Liver (tissue), 9 donors: ENCODE results near the gene SEC31A. TPM values are rescaled to one million over a fixed set of nuclear protein-coding genes. Genes with fewer than 3 reads are reported as not detected.

Experiments used
- DNase-seq: peaks from one replicate; pipeline ENCODE4 v3.0.0-alpha.2; 2017; ENCODE audit warnings: low spot score
- H3K27ac ChIP-seq, 2 donors: one replicate each; pipeline ENCODE4 v1.7.0; 2013; ENCODE audit warnings: inconsistent platforms in 2 of 2, low read length in 2 of 2, control low read depth in 1 of 2, low read depth in 1 of 2, mild to moderate bottlenecking in 1 of 2
- H3K27me3 ChIP-seq, 4 donors: one replicate each; pipeline versions ENCODE4 v1.6.1 to v1.7.0; 2013; ENCODE audit warnings: low read length in 3 of 4, inconsistent platforms in 1 of 4, mild to moderate bottlenecking in 1 of 4, moderate library complexity in 1 of 4; ENCODE audit not compliant: control insufficient read depth in 4 of 4, insufficient read depth in 4 of 4
- H3K36me3 ChIP-seq, 4 donors: one replicate each; pipeline versions ENCODE4 v1.6.1 to v1.7.0; 2013; ENCODE audit warnings: low read length in 3 of 4, mild to moderate bottlenecking in 3 of 4, low read depth in 1 of 4, moderate library complexity in 1 of 4; ENCODE audit not compliant: control insufficient read depth in 4 of 4, insufficient read depth in 3 of 4
- H3K4me1 ChIP-seq, 4 donors: one replicate each; pipeline versions ENCODE4 v1.6.1 to v1.7.0; 2013; ENCODE audit warnings: low read length in 3 of 4, mild to moderate bottlenecking in 3 of 4, moderate library complexity in 1 of 4; ENCODE audit not compliant: control insufficient read depth in 4 of 4, insufficient read depth in 4 of 4
- H3K4me3 ChIP-seq, 3 donors: one replicate each; pipeline versions ENCODE4 v1.6.1 to v1.7.0; 2013; ENCODE audit warnings: low read length in 3 of 3, control low read depth in 1 of 3, low read depth in 1 of 3, mild to moderate bottlenecking in 1 of 3
- H3K9ac ChIP-seq, 2 donors: one replicate each; pipeline ENCODE4 v1.7.0; 2013; ENCODE audit warnings: low read length in 2 of 2, mild to moderate bottlenecking in 2 of 2, moderate library complexity in 2 of 2, control low read depth in 1 of 2, low read depth in 1 of 2
- H3K9me3 ChIP-seq, 4 donors: one replicate each; pipeline versions ENCODE4 v1.6.1 to v1.7.0; 2013; ENCODE audit warnings: low read length in 3 of 4; ENCODE audit not compliant: control insufficient read depth in 4 of 4
- ATF3 ChIP-seq: IDR thresholded peaks from 2 replicates; pipeline ENCODE4 v1.6.1; 2016; ENCODE audit warnings: antibody characterized with exemption
- EGR1 ChIP-seq, 2 donors: IDR thresholded peaks; 2 replicates each; pipeline ENCODE4 v1.6.1; 2016 to 2018; ENCODE audit warnings: antibody characterized with exemption in 2 of 2, low read depth in 2 of 2
- FOXA1 ChIP-seq: IDR thresholded peaks from 2 replicates; pipeline ENCODE4 v1.6.1; 2016; ENCODE audit warnings: antibody characterized with exemption
- FOXA2 ChIP-seq: IDR thresholded peaks from 2 replicates; pipeline ENCODE4 v1.6.1; 2016; ENCODE audit warnings: antibody characterized with exemption
- GABPA ChIP-seq, 2 donors: IDR thresholded peaks in 1 of 2; conservative IDR thresholded peaks in 1 of 2; 2 replicates each; pipeline ENCODE4 v1.6.1; 2016; ENCODE audit warnings: antibody characterized with exemption in 2 of 2, mild to moderate bottlenecking in 1 of 2, moderate library complexity in 1 of 2
- HNF4A ChIP-seq, 2 donors: conservative IDR thresholded peaks; 2 replicates each; pipeline ENCODE4 v1.6.1; 2016; ENCODE audit warnings: antibody characterized with exemption in 2 of 2, mild to moderate bottlenecking in 2 of 2
- HNF4G ChIP-seq: IDR thresholded peaks from 2 replicates; pipeline ENCODE4 v1.6.1; 2016; ENCODE audit warnings: antibody characterized with exemption
- JUND ChIP-seq, 2 donors: IDR thresholded peaks; 2 replicates each; pipeline ENCODE4 v1.6.1; 2016; ENCODE audit warnings: antibody characterized with exemption in 2 of 2
- NR2F2 ChIP-seq: IDR thresholded peaks from 2 replicates; pipeline ENCODE4 v1.6.1; 2016; ENCODE audit warnings: antibody characterized with exemption
- RAD21 ChIP-seq, 2 donors: IDR thresholded peaks; 2 replicates each; pipeline ENCODE4 v1.6.1; 2016; ENCODE audit warnings: antibody characterized with exemption in 2 of 2, mild to moderate bottlenecking in 2 of 2
- REST ChIP-seq: IDR thresholded peaks from 2 replicates; pipeline ENCODE4 v1.6.1; 2016; ENCODE audit warnings: antibody characterized with exemption, mild to moderate bottlenecking
- RXRA ChIP-seq, 2 donors: IDR thresholded peaks; 2 replicates each; pipeline ENCODE4 v1.6.1; 2017 to 2018; ENCODE audit warnings: antibody characterized with exemption in 2 of 2, mild to moderate bottlenecking in 1 of 2
- SP1 ChIP-seq: IDR thresholded peaks from 2 replicates; pipeline ENCODE4 v1.6.1; 2018; ENCODE audit warnings: antibody characterized with exemption, mild to moderate bottlenecking
- TAF1 ChIP-seq: conservative IDR thresholded peaks from 2 replicates; pipeline ENCODE4 v1.6.1; 2016; ENCODE audit warnings: antibody characterized with exemption, mild to moderate bottlenecking
- YY1 ChIP-seq: IDR thresholded peaks from 2 replicates; pipeline ENCODE4 v1.6.1; 2016; ENCODE audit warnings: antibody characterized with exemption, mild to moderate bottlenecking
- WGBS: extraction: QIAGEN DNeasy Blood & Tissue Kit; methylation state at CpG from one replicate; pipeline ENCODE4 v1.1.7; 2013; 5-methylcytosine and 5-hydroxymethylcytosine counted together
- polyA plus RNA-seq, 2 donors: library from polyadenylated mRNA; stranded (reverse) in 1 of 2; unstranded in 1 of 2; fragments of 200-250 nt in 1 of 2; fragments of >200 nt in 1 of 2; fragmentation: Nextera tagmentation in 1 of 2; extraction: Ambion mirVana in 1 of 2; gene quantifications; one replicate each; pipeline versions ENCODE4 v1.2.1 to v1.2.3, GENCODE V29; 2013 to 2015
- total RNA-seq, 2 donors: library from RNA; depleted of rRNA; stranded (reverse); fragments of >200 nt; gene quantifications; one replicate each; pipeline ENCODE4 v1.2.3, GENCODE V29; 2014
- TF ChIP-seq, protein P1 (sequence below): IDR thresholded peaks from 2 replicates; pipeline ENCODE4 v1.6.1; 2016; ENCODE audit warnings: antibody characterized with exemption
- TF ChIP-seq, protein P2 (sequence below): IDR thresholded peaks from 2 replicates; pipeline ENCODE4 v1.6.1; 2016; ENCODE audit warnings: antibody characterized with exemption
- TF ChIP-seq, protein P3 (sequence below): fragments of 150-350 bp; IDR thresholded peaks from 2 replicates; pipeline ENCODE4 v1.5.1; 2017; ENCODE audit warnings: improper control_type of control experiment, low read depth, low read length; ENCODE audit not compliant: missing input control
- donor health status: healthy.
- donor health status: healthy.
- donor health status: healthy.
- donor health status: healthy.
- donor health status: healthy.

Gene SEC31A
- total and polyA plus RNA-seq, 4 donors: 79.9 to 204 (median 88.9) TPM

GRCh38 chr4:82811838-82812341 lies 79.1 kb downstream of the SEC31A start:
- Histone ChIP-seq H3K36me3 (peaks cover 0 to 1% (median 0%) of the 10 kb centered on the region in 4 donors), H3K4me3 (no peak overlapping the region), H3K4me1 (peaks cover 0 to 6% (median 6%) of the 10 kb centered on the region in 4 donors), H3K9me3 (no peaks in the 10 kb centered on the region), H3K9ac (no peak overlapping the region), H3K27ac (peak overlapping the region; percentile 32 to 41), H3K27me3 (no peaks in the 10 kb centered on the region)
- TF ChIP-seq, protein P1, sequence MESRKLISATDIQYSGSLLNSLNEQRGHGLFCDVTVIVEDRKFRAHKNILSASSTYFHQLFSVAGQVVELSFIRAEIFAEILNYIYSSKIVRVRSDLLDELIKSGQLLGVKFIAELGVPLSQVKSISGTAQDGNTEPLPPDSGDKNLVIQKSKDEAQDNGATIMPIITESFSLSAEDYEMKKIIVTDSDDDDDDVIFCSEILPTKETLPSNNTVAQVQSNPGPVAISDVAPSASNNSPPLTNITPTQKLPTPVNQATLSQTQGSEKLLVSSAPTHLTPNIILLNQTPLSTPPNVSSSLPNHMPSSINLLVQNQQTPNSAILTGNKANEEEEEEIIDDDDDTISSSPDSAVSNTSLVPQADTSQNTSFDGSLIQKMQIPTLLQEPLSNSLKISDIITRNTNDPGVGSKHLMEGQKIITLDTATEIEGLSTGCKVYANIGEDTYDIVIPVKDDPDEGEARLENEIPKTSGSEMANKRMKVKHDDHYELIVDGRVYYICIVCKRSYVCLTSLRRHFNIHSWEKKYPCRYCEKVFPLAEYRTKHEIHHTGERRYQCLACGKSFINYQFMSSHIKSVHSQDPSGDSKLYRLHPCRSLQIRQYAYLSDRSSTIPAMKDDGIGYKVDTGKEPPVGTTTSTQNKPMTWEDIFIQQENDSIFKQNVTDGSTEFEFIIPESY: no peak
- no peak for TF ChIP-seq GABPA (IDR thresholded peaks at IDR 0.05 in 1 of 2, conservative IDR thresholded peaks at IDR 0.05 in 1 of 2)
- TF ChIP-seq, protein P2, sequence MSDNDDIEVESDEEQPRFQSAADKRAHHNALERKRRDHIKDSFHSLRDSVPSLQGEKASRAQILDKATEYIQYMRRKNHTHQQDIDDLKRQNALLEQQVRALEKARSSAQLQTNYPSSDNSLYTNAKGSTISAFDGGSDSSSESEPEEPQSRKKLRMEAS: no peak
- no peak for TF ChIP-seq FOXA1
- peak in 1 of 2 donors; percentile 29 for TF ChIP-seq RAD21 (IDR thresholded peaks at IDR 0.05)
- peak; percentile 62 to 64 for TF ChIP-seq RXRA (IDR thresholded peaks at IDR 0.05)
- TF ChIP-seq EGR1 (IDR thresholded peaks at IDR 0.05; ENCODE audit: low read depth in 2 of 2): no peak
- no peak for TF ChIP-seq TAF1
- TF ChIP-seq, protein P3, sequence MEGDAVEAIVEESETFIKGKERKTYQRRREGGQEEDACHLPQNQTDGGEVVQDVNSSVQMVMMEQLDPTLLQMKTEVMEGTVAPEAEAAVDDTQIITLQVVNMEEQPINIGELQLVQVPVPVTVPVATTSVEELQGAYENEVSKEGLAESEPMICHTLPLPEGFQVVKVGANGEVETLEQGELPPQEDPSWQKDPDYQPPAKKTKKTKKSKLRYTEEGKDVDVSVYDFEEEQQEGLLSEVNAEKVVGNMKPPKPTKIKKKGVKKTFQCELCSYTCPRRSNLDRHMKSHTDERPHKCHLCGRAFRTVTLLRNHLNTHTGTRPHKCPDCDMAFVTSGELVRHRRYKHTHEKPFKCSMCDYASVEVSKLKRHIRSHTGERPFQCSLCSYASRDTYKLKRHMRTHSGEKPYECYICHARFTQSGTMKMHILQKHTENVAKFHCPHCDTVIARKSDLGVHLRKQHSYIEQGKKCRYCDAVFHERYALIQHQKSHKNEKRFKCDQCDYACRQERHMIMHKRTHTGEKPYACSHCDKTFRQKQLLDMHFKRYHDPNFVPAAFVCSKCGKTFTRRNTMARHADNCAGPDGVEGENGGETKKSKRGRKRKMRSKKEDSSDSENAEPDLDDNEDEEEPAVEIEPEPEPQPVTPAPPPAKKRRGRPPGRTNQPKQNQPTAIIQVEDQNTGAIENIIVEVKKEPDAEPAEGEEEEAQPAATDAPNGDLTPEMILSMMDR: no peak
- TF ChIP-seq NR2F2: peak; percentile 72
- no peak for TF ChIP-seq JUND (IDR thresholded peaks at IDR 0.05)
- no peak for TF ChIP-seq YY1
- no peak for TF ChIP-seq ATF3
- TF ChIP-seq SP1: peak; percentile 60
- peak; percentile 9 for TF ChIP-seq HNF4G
- peak; percentile 31 for TF ChIP-seq REST
- TF ChIP-seq HNF4A (conservative IDR thresholded peaks at IDR 0.05): peak; percentile 6 to 26
- TF ChIP-seq FOXA2: peak; percentile 26
- 29% methylated on average over 6 of the region's 6 CpGs for WGBS
- DNase-seq: no peak
